GM18508 (cell line): ENCODE results near the gene OVOL3.

Experiments used
- ATAC-seq: cut with Tn5 transposase; IDR thresholded peaks from one replicate; pipeline ENCODE4 v1.9.1; 2021; ENCODE audit warnings: moderate number of reproducible peaks; ENCODE audit not compliant: insufficient read depth, unreplicated experiment

The OVOL3 gene

GRCh38 chr19:36099166-36099785 lies 11.7 kb upstream of the OVOL3 start:
- ATAC-seq = no peak

- no peak for ATAC-seq
Measured at GRCh38 chr19:36100476-36100875, 10.5 kb upstream of the OVOL3 start.

GRCh38 chr19:36101550-36102327 lies 9.2 kb upstream of the OVOL3 start:
- ATAC-seq = no peak

GRCh38 chr19:36103040-36103626 lies 7.8 kb upstream of the OVOL3 start:
- no peak for ATAC-seq

GRCh38 chr19:36103842-36104552 lies 6.9 kb upstream of the OVOL3 start:
- ATAC-seq = no peak

- ATAC-seq = no peak
Measured at GRCh38 chr19:36106441-36106840, 4.5 kb upstream of the OVOL3 start.

GRCh38 chr19:36106991-36107390 lies 4.0 kb upstream of the OVOL3 start:
- ATAC-seq = no peak

- no peak for ATAC-seq
Measured at GRCh38 chr19:36108684-36109083, 2.3 kb upstream of the OVOL3 start.

GRCh38 chr19:36111200-36111539 lies 227 bp downstream of the OVOL3 start:
- ATAC-seq = no peak

GRCh38 chr19:36112678-36113077 lies 1.7 kb downstream of the OVOL3 start:
- ATAC-seq = no peak

GRCh38 chr19:36113425-36113824 lies 2.5 kb downstream of the OVOL3 start:
- no peak for ATAC-seq

GRCh38 chr19:36113894-36114720 lies 3.2 kb downstream of the OVOL3 start:
- ATAC-seq = no peak

GRCh38 chr19:36114721-36115452 lies 3.9 kb downstream of the OVOL3 start, which contains the start of gene POLR2I:
TSS of gene POLR2I (minus strand) at chr19:36114875. CDS start at chr19:36114856, 19 bp downstream.
- peak; percentile 58 for ATAC-seq

- no peak for ATAC-seq
Measured at GRCh38 chr19:36115453-36116343, 4.8 kb downstream of the OVOL3 start, which contains the start of gene TBCB. TSS of gene TBCB (plus strand) at chr19:36115468. CDS start at chr19:36115561, 93 bp downstream.

- ATAC-seq = no peak
Measured at GRCh38 chr19:36116344-36116637, 5.3 kb downstream of the OVOL3 start.

GRCh38 chr19:36120092-36120983 lies 9.4 kb downstream of the OVOL3 start:
- ATAC-seq = no peak

GRCh38 chr19:36120984-36121358 lies 10.0 kb downstream of the OVOL3 start:
- no peak for ATAC-seq
